CD4-positive, alpha-beta T cell treated with Interleukin-15 for 4 hours (primary cell): ENCODE measurements around the gene AFTPH.

ENCODE experiments used
- DNase-seq: peaks from one replicate; pipeline ENCODE4 v3.0.0-alpha.2; 2020; ENCODE audit warnings: low spot score

AFTPH gene

DNA sequence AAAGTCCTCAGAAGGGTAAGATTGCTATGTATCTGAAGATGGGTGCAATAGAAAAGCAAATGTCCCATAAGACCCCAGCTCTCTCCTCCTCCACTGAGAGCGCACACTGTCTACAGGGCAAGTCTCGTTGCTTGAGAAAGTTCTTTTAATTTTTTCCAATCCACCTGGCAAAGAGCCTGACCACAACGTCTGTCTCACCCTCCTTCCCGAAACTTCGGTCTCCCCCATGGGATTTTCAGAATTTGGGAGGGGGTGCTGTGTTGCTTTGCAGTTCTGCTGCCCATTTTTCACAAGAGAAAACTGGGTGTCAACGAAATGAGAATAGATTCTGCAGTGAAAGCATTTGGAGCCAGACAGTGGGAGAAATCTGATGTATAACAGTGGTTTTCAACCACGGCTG, 89.1 kb downstream of the AFTPH start:
- no peak for DNase-seq

- DNase-seq = no peak
Measured at GRCh38 chr2:64615192-64615763, 91.2 kb downstream of the AFTPH start.

DNA sequence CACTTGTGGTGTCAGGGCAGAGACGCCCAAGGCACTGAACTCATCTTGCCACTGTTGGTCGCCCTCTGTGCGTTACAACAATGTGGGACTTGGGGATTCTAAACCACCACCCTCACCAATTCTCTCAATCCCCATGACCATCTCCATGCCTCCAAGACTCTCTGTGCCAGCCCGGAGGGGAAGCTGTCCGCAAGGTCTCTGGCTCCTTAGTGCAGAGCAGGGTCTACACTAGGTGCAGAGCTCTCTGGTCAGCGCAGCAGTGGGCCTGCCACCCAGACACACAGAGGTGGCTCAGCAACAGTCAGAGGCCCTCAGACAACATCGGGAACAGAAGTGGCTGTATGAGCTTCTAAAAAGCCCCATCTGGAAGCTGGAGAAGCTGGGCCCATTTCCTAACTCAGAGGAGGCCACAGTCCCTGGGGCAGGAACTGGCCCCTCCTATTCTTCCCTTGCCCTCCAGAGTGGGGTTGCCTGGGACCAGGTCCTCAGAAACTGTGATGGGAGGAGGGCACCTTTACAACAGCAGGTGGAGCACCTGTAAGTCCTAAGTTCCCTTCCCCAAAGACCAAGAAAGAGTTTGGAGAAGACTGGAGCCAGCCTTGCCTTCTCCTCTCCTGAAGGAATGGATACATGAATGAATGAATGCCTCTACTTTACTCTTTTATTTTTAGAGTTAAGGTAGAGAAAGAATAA, 91.9 kb downstream of the AFTPH start:
- no peak for DNase-seq

DNA sequence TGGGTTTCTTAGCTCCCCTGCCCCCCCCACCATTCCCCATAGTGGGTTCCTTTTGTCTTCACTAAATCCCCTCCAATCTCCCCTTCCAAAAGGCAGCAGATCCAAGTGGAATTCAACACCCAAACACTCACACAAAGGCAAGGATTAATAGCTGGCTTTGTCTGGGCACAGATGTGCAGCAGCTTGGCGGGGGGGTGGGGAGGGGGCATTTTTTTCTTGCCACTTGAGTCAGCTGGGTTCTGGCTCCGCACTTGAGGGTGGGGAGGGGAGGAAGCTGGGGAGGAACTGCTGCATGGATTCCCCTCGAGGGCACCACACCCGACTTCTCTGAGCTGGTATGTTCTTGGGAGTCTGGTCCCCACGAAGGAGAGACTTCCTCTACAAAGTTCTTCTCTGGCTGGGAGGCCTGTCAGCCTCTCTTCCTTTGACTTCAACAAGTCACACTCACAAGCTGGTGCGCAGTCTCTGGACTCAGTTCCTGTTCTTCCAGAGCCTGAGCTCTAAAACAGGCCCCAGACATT, 93.6 kb downstream of the AFTPH start:
- no peak for DNase-seq

DNA sequence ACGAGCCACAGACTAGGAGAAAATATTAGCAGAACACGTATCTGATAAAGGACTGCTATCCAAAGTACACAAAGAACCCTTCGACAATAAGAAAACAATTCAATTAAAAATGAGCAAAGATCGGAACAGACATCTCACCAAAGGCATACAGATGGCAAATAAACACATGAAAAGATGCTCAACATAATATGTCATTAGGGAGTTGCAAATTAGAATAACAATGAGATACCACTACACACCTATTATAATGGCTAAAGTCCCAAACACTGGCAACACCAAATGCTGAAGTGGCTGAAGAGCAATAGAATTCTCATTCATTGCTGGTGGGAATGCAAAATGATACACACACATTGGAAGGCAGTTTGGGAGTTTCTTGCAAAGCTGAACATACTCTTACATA, 96.5 kb downstream of the AFTPH start:
- no peak for DNase-seq

DNA sequence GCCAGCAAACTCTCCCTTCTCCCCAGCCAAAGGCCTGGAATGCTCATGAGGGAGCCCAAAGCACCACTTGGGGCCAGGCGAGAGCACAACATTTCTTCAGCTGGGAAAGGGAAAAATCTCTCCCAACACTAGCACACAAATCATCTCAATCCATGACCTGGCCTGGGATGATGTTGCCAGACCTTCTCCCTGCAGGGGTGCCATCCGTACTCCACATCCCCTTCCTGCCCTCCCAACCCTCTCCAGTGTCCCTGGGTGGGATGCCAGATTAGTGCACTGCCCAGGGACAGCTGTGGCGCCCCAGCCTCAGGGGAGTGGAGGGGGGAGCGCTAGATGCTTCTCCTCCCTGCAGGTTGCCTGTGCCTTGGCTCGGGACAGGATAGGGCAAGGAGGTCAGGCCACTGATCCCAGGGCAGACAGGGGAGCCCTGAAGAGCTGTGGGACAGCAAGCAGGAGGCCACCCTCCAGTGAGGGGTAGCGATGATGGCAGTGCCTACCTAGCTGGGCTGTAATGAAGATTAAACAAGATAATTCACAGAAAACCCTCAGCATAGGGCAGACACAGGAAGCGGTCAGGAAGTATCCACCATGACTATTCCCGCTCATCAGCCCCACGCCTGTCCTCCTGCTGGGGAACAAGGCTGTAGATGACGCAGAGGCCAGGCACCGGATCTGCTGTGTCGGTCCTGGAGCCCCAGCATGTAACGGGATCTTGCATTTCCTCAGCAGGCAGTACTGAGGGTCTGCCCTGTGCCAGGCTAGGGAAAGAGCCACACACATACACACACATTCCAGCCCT, 98.5 kb downstream of the AFTPH start:
- no peak for DNase-seq

- no peak for DNase-seq
Measured at GRCh38 chr2:64623242-64623850, 99.2 kb downstream of the AFTPH start.

GRCh38 chr2:64624108-64624610, 100.0 kb downstream of the AFTPH start:
- DNase-seq = no peak

DNA sequence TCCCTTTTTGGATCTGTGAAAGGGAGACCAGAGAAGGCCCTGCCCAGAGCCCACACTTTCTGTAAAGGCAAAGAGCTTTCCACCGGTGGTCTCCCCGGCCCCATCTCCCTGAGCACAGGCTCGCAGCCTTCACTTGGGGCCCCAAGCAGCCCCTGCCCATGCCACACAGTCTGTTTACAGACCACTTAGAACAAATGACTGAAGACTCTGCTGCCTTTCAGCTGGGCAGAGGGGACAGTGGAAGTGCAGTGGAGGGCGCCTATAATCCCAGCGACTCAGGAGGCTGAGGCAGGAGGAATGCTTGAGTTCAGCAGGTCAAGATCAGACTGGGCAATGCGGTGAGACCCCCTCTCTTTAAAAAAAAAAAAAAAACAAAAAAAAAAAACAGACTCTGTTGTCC, 100.7 kb downstream of the AFTPH start:
- DNase-seq = no peak

GRCh38 chr2:64625299-64626145, 101.4 kb downstream of the AFTPH start:
- DNase-seq = no peak

- no peak for DNase-seq
Measured at GRCh38 chr2:64626146-64626809, 102.2 kb downstream of the AFTPH start.

DNA sequence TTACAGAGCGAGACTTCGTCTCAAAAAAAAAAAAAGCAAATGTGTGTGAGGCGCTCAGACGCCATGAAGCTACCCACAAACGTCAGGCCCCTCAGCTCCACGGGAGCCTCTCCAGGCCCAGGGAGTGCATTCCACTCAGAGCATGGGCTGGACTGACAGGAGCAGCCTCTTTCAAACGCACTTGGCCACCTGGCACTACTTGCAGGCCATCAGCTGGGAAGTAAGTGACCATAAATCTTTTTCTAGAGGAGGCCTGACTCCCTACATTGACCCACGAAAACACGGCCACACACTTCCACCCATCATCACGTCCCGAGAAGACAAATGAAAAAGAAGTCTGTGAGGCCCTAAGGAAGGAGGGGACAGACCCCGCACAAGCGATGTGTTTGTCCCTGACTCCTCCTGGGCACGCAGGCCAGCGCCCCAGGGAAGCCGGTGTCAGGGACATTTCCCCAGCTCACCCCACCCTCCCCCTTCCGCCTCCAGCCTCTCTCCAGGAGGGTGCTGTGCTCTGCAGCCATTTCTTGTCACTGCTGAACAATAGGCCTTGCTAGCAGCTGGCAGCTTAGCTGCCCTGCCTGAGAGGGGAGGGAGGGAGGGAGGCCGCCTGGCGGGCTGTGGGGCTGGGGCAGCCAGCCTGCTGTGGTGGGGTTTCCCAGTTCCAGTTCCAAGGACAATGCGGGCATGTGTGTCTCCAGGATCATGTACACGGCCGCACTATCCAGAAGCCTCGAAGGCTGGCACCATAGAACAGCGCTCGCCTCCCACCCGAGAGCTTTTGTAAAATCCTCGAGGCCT, 103.0 kb downstream of the AFTPH start:
- DNase-seq = no peak

DNA sequence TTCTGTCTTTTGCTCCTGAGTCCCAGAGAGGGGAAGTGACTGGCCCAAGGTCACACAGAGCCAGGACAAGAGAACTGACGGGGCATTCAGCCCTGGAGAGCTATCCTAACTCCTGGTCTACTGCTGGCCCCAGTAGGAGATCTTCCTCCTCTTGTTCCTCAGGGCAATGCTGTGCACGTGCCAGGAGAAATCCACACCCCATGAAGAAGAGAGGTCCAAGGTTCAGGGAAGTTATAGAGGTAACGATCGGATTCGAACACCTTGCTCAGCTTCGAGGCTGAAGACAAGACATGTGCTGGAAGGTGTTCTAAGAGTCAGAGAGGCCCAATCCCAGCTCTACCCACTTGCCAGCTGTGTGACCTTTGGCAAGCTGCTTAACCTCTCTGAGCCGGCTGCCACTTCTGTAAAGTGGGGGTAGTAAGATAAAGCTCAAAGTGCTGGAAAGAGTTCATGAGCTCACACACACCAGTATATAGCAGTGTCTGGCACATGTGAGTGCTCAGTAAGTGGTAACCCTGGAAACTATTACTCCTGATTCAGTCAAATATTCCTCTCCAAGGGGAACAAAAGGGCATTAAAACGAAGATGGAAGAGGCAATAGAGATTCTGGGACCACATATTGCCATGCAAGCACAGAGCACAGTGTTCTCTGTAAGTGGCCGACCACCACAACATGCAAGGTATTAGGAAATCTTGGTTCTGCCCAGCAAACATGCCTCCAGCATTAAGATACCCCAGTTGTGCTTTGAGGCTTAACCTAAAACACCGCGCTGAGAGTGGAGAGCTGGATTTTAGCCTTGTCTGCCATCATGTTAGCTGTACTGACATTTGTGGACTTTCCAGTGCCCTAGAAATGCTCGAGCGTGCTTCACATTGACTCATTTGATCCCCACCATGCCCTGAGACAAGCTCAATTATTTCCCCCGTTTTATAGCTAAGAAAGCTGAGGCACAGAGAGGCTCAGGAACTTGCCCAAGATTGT, 104.0 kb downstream of the AFTPH start:
- no peak for DNase-seq

- DNase-seq = no peak
Measured at GRCh38 chr2:64629329-64629781, 105.2 kb downstream of the AFTPH start.

DNA sequence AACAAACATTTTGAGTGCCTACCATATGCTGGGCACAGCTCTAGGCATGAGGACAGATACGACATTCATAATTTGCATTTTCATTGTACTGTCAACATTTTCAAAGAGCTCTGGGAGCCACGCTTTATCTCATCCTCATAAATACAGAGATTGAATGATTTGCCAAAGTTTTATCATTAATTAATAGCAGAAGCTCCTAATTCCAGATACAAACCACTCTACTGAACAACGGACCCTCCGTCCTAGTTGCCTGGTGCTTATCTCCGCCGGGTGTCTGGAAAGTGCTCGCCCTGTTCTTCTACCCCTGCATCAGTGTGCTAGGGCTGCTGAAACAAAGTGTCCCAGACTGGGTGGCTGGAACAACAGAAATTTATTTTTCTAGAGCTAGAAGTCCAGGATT, 105.7 kb downstream of the AFTPH start:
- no peak for DNase-seq

GRCh38 chr2:64630752-64631151, 106.6 kb downstream of the AFTPH start:
- no peak for DNase-seq

DNA sequence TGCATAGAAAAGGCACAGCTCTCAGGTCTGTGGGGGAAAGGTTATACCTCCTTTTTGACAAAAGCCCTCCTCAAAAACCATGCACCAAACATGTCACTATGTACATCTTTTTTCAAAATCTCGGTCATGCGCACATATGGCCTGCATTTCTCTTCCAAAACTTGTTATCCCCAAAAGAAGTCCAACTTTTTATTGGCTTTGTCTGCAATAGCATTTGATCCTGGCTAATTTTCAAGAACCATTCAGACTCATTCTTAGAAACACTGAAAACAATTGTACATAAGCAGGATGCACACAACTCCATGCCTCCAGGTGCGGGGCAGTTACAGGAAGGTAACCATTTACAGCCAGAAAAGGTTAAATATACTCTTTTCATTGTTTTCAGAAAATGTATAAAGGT, 107.6 kb downstream of the AFTPH start:
- DNase-seq = no peak
